HL-60 (cell line): Measurements from ENCODE around the gene PSTPIP1.
A peak's percentile ranks its signal among the peaks of the same experiment; 100 is the strongest.

Source experiments
- DNase-seq, 2 experiments: peaks; one replicate each; pipeline ENCODE4 v3.0.0-alpha.2; 2010 to 2020; ENCODE audit warnings: low read depth in 1 of 2, low spot score in 1 of 2
- H3K27ac ChIP-seq: fragments of 250-450 bp; sonication (Bioruptor Pico); replicated peaks from 2 replicates; pipeline ENCODE4 v1.5.1; 2020; ENCODE audit warnings: mild to moderate bottlenecking, moderate library complexity
- H3K27me3 ChIP-seq: fragments of 250-450 bp; sonication (Bioruptor Pico); 2 replicates; pipeline ENCODE4 v1.5.1; 2021; ENCODE audit warnings: mild to moderate bottlenecking, moderate library complexity; ENCODE audit not compliant: insufficient read depth, poor library complexity, severe bottlenecking
- H3K4me3 ChIP-seq: replicated peaks from 2 replicates; pipeline ENCODE4 v1.5.1; 2011; ENCODE audit warnings: mild to moderate bottlenecking, control low read depth, low read length; ENCODE audit not compliant: insufficient read depth
- GABPA ChIP-seq: IDR thresholded peaks from 2 replicates; pipeline ENCODE4 v1.6.1; 2012; ENCODE audit warnings: low read depth
- POLR2AphosphoS5 ChIP-seq: IDR thresholded peaks from 2 replicates; pipeline ENCODE4 v1.6.1; 2012; ENCODE audit warnings: low read depth
- SPI1 ChIP-seq: IDR thresholded peaks from 2 replicates; pipeline ENCODE4 v1.6.1; 2012; ENCODE audit warnings: low read depth, mild to moderate bottlenecking, borderline replicate concordance
- TF ChIP-seq, protein P1 (sequence below): IDR thresholded peaks from 2 replicates; pipeline ENCODE4 v1.6.1; 2012; ENCODE audit warnings: low read depth; ENCODE audit not compliant: insufficient replicate concordance
- TF ChIP-seq, protein P2 (sequence below): IDR thresholded peaks from one replicate; pipeline ENCODE4 v1.5.1; 2011; ENCODE audit warnings: low read length, control low read depth, inconsistent platforms; ENCODE audit not compliant: insufficient read depth

Gene PSTPIP1

DNA sequence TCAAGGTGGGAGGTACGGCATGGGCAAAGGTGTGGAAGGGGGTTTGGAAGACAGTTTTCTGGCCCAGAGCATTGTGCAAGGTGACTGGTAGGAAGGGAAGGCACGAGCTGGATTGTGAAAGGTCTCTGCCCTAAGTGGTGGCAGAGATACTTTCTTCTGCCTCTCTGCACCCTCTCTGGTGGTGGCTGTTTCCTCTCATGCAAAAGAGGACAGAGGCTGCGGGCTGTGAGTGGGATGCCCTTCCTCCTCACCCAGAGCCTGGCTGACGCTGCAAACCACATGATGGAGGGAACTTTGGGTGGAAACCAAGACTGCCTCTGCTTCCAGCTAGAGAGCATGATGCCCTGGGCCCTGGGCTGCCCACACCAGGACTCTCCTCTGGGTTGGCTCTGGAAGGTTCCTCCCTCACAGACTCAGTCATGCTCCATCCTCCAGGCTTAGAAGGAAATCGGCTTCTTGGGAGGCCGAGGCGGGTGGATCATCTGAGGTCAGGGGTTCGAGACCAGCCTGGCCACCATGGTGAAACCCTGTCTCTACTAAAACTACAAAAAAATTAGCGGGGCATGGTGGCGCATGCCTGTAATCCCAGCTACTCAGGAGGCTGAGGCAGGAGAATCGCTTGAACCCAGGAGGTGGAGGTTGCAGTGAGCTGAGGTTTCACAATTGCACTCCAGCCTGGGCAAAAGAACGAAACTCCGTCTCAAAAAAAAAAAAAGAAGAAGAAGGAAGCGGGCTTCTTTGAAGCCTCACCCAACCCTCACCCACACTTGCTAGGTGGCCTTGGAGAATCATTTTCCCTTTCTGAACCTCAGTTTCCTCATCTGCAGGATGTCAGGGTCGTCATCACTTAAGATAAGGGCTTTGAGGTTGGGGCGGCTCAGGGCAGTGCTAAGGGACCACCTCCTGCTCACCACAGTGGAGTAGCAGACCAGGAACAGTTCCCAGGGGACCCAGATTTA, 8.3 kb downstream of the PSTPIP1 start:
- H3K27ac ChIP-seq: peak overlapping the region; percentile 83
- no peaks in the 10 kb centered on the region for H3K27me3 ChIP-seq
- TF ChIP-seq POLR2AphosphoS5: peak; percentile 91
- TF ChIP-seq, protein P1, sequence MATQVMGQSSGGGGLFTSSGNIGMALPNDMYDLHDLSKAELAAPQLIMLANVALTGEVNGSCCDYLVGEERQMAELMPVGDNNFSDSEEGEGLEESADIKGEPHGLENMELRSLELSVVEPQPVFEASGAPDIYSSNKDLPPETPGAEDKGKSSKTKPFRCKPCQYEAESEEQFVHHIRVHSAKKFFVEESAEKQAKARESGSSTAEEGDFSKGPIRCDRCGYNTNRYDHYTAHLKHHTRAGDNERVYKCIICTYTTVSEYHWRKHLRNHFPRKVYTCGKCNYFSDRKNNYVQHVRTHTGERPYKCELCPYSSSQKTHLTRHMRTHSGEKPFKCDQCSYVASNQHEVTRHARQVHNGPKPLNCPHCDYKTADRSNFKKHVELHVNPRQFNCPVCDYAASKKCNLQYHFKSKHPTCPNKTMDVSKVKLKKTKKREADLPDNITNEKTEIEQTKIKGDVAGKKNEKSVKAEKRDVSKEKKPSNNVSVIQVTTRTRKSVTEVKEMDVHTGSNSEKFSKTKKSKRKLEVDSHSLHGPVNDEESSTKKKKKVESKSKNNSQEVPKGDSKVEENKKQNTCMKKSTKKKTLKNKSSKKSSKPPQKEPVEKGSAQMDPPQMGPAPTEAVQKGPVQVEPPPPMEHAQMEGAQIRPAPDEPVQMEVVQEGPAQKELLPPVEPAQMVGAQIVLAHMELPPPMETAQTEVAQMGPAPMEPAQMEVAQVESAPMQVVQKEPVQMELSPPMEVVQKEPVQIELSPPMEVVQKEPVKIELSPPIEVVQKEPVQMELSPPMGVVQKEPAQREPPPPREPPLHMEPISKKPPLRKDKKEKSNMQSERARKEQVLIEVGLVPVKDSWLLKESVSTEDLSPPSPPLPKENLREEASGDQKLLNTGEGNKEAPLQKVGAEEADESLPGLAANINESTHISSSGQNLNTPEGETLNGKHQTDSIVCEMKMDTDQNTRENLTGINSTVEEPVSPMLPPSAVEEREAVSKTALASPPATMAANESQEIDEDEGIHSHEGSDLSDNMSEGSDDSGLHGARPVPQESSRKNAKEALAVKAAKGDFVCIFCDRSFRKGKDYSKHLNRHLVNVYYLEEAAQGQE: no peak
- TF ChIP-seq SPI1: peak; percentile 46; the same call in 1 of the 2 replicates
- no peak for TF ChIP-seq GABPA
- TF ChIP-seq, protein P2, sequence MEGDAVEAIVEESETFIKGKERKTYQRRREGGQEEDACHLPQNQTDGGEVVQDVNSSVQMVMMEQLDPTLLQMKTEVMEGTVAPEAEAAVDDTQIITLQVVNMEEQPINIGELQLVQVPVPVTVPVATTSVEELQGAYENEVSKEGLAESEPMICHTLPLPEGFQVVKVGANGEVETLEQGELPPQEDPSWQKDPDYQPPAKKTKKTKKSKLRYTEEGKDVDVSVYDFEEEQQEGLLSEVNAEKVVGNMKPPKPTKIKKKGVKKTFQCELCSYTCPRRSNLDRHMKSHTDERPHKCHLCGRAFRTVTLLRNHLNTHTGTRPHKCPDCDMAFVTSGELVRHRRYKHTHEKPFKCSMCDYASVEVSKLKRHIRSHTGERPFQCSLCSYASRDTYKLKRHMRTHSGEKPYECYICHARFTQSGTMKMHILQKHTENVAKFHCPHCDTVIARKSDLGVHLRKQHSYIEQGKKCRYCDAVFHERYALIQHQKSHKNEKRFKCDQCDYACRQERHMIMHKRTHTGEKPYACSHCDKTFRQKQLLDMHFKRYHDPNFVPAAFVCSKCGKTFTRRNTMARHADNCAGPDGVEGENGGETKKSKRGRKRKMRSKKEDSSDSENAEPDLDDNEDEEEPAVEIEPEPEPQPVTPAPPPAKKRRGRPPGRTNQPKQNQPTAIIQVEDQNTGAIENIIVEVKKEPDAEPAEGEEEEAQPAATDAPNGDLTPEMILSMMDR: no peak
- no peak overlapping the region for H3K4me3 ChIP-seq
- peak; percentile 78 to 98 for DNase-seq

DNA sequence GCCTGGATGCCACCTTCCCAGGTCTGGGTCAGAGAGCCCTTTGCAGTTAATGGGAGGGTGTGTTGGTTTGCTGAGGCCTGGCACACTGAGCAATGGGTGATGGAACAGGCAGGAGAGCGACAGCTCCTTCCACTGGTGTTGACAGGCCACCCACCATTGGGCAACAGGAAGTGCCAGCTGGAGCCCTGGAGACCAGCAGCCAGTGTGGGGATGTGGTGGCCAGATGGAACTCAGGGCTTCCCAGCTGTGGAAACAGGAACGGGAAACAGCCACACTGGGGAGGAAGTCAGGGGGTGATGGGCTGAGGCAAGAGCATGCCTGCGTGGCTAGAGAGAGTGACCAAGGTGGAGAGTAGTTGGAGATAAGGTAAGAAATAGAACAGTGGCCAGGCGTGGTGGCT, 9.3 kb downstream of the PSTPIP1 start:
- H3K4me3 ChIP-seq: no peak overlapping the region
- peak; percentile 96 to 99 for DNase-seq
- no peaks in the 10 kb centered on the region for H3K27me3 ChIP-seq
- peak overlapping the region; percentile 83 for H3K27ac ChIP-seq
- TF ChIP-seq GABPA (peak; percentile 73), POLR2AphosphoS5 (peak; percentile 100), SPI1 (peak; percentile 98)
- TF ChIP-seq, protein P1: no peak

DNA sequence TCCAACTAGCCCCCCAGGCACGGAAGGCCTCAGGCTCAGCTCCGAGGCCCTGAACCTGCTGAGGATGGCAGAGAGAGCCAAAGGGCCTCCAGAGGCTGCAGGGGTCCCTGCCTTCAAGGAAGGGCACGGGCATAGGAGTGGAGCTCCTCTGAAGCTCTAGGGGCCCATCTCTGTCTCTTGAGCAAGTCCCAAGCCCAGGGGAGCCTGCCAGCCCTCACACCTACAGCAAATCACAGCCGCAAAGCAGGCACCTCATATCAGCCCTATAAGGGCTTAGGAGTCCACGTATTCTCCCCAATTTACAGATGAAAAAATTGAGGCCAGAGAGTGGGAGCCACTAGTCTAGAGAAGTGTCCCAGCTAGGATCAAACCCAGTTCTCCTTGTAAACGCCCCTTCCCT, 14.2 kb downstream of the PSTPIP1 start:
- Histone ChIP-seq H3K4me3 (no peak overlapping the region), H3K27ac (no peak overlapping the region), H3K27me3 (no peaks in the 10 kb centered on the region)
- TF ChIP-seq GABPA (no peak), POLR2AphosphoS5 (no peak), SPI1 (no peak)
- TF ChIP-seq, protein P1: no peak
- TF ChIP-seq, protein P2: no peak
- DNase-seq: no peak
